Astrocyte (in vitro differentiated cells and primary cell): ENCODE data around the gene CERT1.

ENCODE experiments used
- CTCF ChIP-seq: IDR thresholded peaks from 2 replicates; pipeline ENCODE4 v1.5.1; 2011; ENCODE audit warnings: low read depth, mild to moderate bottlenecking, inconsistent platforms, low read length, moderate library complexity; ENCODE audit not compliant: insufficient read depth
- EZH2 ChIP-seq: IDR thresholded peaks from 2 replicates; pipeline ENCODE4 v1.6.1; 2012; ENCODE audit warnings: mild to moderate bottlenecking, low read length, inconsistent platforms; ENCODE audit not compliant: insufficient read depth

- TF ChIP-seq EZH2: no peak
- TF ChIP-seq CTCF: no peak
These were observed 148.3 kb downstream of the CERT1 start for GRCh38 chr5:75363111-75363510.
